Hepatocyte (in vitro differentiated cells): ENCODE data around the gene PPP2R5B. TPM values are rescaled to one million over a fixed set of nuclear protein-coding genes. Genes with fewer than 3 reads are reported as not detected.

Source experiments
- DNase-seq: peaks from one replicate; pipeline ENCODE4 v3.0.0-alpha.2; 2016; ENCODE audit warnings: low spot score
- H2AFZ ChIP-seq: fragments of 200-600 bp; sonication (generic); 2 replicates; pipeline ENCODE4 v1.6.0; 2016; ENCODE audit warnings: antibody characterized with exemption, mild to moderate bottlenecking
- H3K27ac ChIP-seq: fragments of 200-600 bp; sonication (generic); 2 replicates; pipeline ENCODE4 v1.5.1; 2016; ENCODE audit warnings: mild to moderate bottlenecking
- H3K27me3 ChIP-seq: fragments of 200-600 bp; sonication (generic); 2 replicates; pipeline ENCODE4 v1.6.1; 2016
- H3K36me3 ChIP-seq: fragments of 200-600 bp; sonication (generic); replicated peaks from 2 replicates; pipeline ENCODE4 v1.5.1; 2016; ENCODE audit warnings: low read depth; ENCODE audit not compliant: insufficient read depth
- H3K4me1 ChIP-seq: fragments of 200-600 bp; sonication (generic); 2 replicates; pipeline ENCODE4 v1.5.1; 2016; ENCODE audit warnings: mild to moderate bottlenecking, moderate library complexity; ENCODE audit not compliant: insufficient read depth
- H3K4me2 ChIP-seq: fragments of 200-600 bp; sonication (generic); 2 replicates; pipeline ENCODE4 v1.6.0; 2016
- H3K4me3 ChIP-seq: fragments of 200-600 bp; sonication (generic); 2 replicates; pipeline ENCODE4 v1.5.1; 2016; ENCODE audit warnings: mild to moderate bottlenecking
- H3K79me2 ChIP-seq: fragments of 200-600 bp; sonication (generic); 2 replicates; pipeline ENCODE4 v1.6.0; 2017; ENCODE audit warnings: mild to moderate bottlenecking
- H3K9me2 ChIP-seq: fragments of 200-600 bp; sonication (generic); replicated peaks from 2 replicates; pipeline ENCODE4 v1.6.0; 2017; ENCODE audit warnings: mild to moderate bottlenecking; ENCODE audit not compliant: insufficient read depth
- H3K9me3 ChIP-seq: fragments of 200-600 bp; sonication (generic); 2 replicates; pipeline ENCODE4 v1.5.1; 2016; ENCODE audit warnings: low read depth, mild to moderate bottlenecking
- H4K20me1 ChIP-seq: fragments of 200-600 bp; sonication (generic); 2 replicates; pipeline ENCODE4 v1.6.0; 2016; ENCODE audit warnings: mild to moderate bottlenecking; ENCODE audit not compliant: insufficient read depth, poor library complexity, severe bottlenecking
- CTCF ChIP-seq: fragments of 200-600 bp; sonication (generic); IDR thresholded peaks from 2 replicates; pipeline ENCODE4 v1.5.1; 2016; ENCODE audit warnings: antibody characterized with exemption, mild to moderate bottlenecking; ENCODE audit not compliant: poor library complexity
- EZH2 ChIP-seq: fragments of 200-600 bp; sonication (generic); IDR thresholded peaks from 2 replicates; pipeline ENCODE4 v1.6.1; 2016; ENCODE audit warnings: antibody characterized with exemption, mild to moderate bottlenecking, borderline replicate concordance
- EZH2phosphoT487 ChIP-seq: fragments of 200-600 bp; sonication (generic); IDR thresholded peaks from one replicate; pipeline ENCODE4 v1.6.1; 2018; ENCODE audit warnings: antibody characterized with exemption, mild to moderate bottlenecking, low read depth, moderate library complexity; ENCODE audit not compliant: unreplicated experiment, severe bottlenecking
- WGBS: methylation state at CpG from one replicate; pipeline ENCODE4 v1.1.6; 2016; ENCODE audit warnings: low lambda C conversion rate; ENCODE audit errors: missing lambda C conversion rate; 5-methylcytosine and 5-hydroxymethylcytosine counted together
- polyA plus RNA-seq: library from polyadenylated mRNA; unstranded; fragments of >200 nt; fragmentation: Nextera tagmentation; extraction: Ambion mirVana; gene quantifications from 2 replicates; pipeline ENCODE4 v1.2.1, GENCODE V29; 2016
- total RNA-seq: library from RNA; depleted of rRNA; stranded (reverse); fragments of >200 nt; gene quantifications from 2 replicates; pipeline ENCODE4 v1.2.3, GENCODE V29; 2014

The PPP2R5B gene
- total and polyA plus RNA-seq, 2 experiments from 2014 or later = 16.9 to 19.5 TPM

DNA sequence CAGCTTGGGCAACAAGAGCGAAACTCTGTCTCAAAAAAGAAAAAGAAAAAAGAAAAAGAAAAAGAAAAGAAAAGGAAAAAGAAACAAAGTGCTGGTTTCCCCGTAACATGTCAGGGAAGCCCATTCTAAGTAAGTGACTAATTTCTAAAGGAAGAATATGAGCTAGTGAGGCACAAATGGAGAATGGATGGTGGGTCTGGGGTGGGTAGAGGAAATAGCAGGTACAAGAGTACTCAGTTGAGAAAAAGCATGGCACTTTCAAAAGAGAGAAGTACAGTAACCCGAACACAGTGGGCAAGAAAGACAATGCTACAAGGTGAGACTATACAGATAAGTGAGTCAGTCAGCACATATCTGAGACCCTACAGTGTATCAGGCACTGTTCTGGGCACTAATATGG is 42.9 kb downstream of the PPP2R5B start:
- Histone ChIP-seq H3K27ac (no peak overlapping the region), H3K4me2 (no peak overlapping the region), H3K27me3 (no peaks in the 10 kb centered on the region), H2AFZ (no peak overlapping the region), H3K4me3 (no peak overlapping the region), H3K79me2 (no peaks in the 10 kb centered on the region), H3K4me1 (no peaks in the 10 kb centered on the region), H4K20me1 (no peaks in the 10 kb centered on the region), H3K36me3 (no peaks in the 10 kb centered on the region), H3K9me2 (no peaks in the 10 kb centered on the region), H3K9me3 (no peaks in the 10 kb centered on the region)
- DNase-seq = no peak
- TF ChIP-seq CTCF (no peak), EZH2 (no peak), EZH2phosphoT487 (no peak)
- 93% methylated on average over 3 of the region's 3 CpGs for WGBS

GRCh38 chr11:64969209-64969608 is 44.7 kb downstream of the PPP2R5B start:
- no peaks in the 10 kb centered on the region for H3K79me2 ChIP-seq
- H3K4me3 ChIP-seq = no peak overlapping the region
- WGBS = 65% methylated on average over 5 of the region's 5 CpGs
- H3K4me2 ChIP-seq = no peak overlapping the region
- H3K4me1 ChIP-seq = no peaks in the 10 kb centered on the region
- H3K9me2 ChIP-seq = no peaks in the 10 kb centered on the region
- H2AFZ ChIP-seq = no peak overlapping the region
- H4K20me1 ChIP-seq = no peaks in the 10 kb centered on the region
- no peak for TF ChIP-seq CTCF
- TF ChIP-seq EZH2phosphoT487 = no peak
- no peak for TF ChIP-seq EZH2
- no peak overlapping the region for H3K27ac ChIP-seq
- H3K36me3 ChIP-seq = no peaks in the 10 kb centered on the region
- H3K9me3 ChIP-seq = no peaks in the 10 kb centered on the region
- H3K27me3 ChIP-seq = no peaks in the 10 kb centered on the region
- DNase-seq = no peak

GRCh38 chr11:64970731-64971151 is 46.3 kb downstream of the PPP2R5B start:
- Histone ChIP-seq H3K4me2 (no peak overlapping the region), H3K79me2 (no peaks in the 10 kb centered on the region), H3K36me3 (no peaks in the 10 kb centered on the region), H3K27me3 (no peaks in the 10 kb centered on the region), H3K27ac (no peak overlapping the region), H3K4me1 (no peaks in the 10 kb centered on the region), H2AFZ (no peak overlapping the region), H3K4me3 (no peak overlapping the region), H4K20me1 (no peaks in the 10 kb centered on the region), H3K9me2 (no peaks in the 10 kb centered on the region), H3K9me3 (no peaks in the 10 kb centered on the region)
- TF ChIP-seq EZH2phosphoT487 (no peak), CTCF (no peak), EZH2 (no peak)
- DNase-seq = no peak
- WGBS = 96% methylated on average over 8 of the region's 8 CpGs
